Measurements from ENCODE around the gene OR8K5. TPM values are rescaled to one million over a fixed set of nuclear protein-coding genes. Genes with fewer than 3 reads are reported as not detected.

Gene OR8K5
- not detected for total RNA-seq

GRCh38 chr11:56160217-56160616 lies at the start of gene OR8K5:
Gene OR8K5, minus strand, starts transcription at chr11:56160317. Its CDS starts 0 bp downstream, at chr11:56160317.
- Histone ChIP-seq H3K27me3 (no peaks in the 10 kb centered on the region), H3K27ac (no peak within 1 kb of the TSS), H3K9me3 (peaks cover 1 to 3% of the 10 kb centered on the region in 2 donors), H3K36me3 (no peaks in the 10 kb centered on the region), H3K4me3 (no peak within 1 kb of the TSS), H3K4me1 (no peaks in the 10 kb centered on the region)
- intact Hi-C loops (cut with DNase I; ENCODE audit: low total_unique reads) = no loop called here
- TF ChIP-seq EP300 (IDR thresholded peaks at IDR 0.05; ENCODE audit: low read depth) = no peak
- no peak for TF ChIP-seq POLR2A (IDR thresholded peaks at IDR 0.05)
- no peak for TF ChIP-seq POLR2AphosphoS5 (IDR thresholded peaks at IDR 0.05)
- TF ChIP-seq CTCF (IDR thresholded peaks at IDR 0.05) = no peak
- no peak for DNase-seq
- in situ Hi-C loops (cut with MboI; ENCODE audit: low pct_ligation_motif_present in 1 of 4, low pct_unique_long_range_greater_than_20kb in 1 of 4, low sequenced_read_pairs in 3 of 4) = no loop called here
- WGBS, 2 donors (ENCODE audit: low coverage in 1 of 2) = 78 to 80% methylated on average over 2 to 3 of the region's 3 CpGs

- TF ChIP-seq EP300 (IDR thresholded peaks at IDR 0.05; ENCODE audit: low read depth) = no peak
- Histone ChIP-seq H3K27me3 (no peaks in the 10 kb centered on the region), H3K4me3 (no peak overlapping the region), H3K36me3 (no peaks in the 10 kb centered on the region), H3K27ac (no peak overlapping the region), H3K9me3 (no peaks in the 10 kb centered on the region), H3K4me1 (no peaks in the 10 kb centered on the region)
- no peak for DNase-seq
- intact Hi-C loops (cut with DNase I; ENCODE audit: low total_unique reads) = no loop called here
- WGBS, 2 donors (ENCODE audit: low coverage in 1 of 2) = 40 to 78% methylated on average over 1 of the region's 1 CpG
- in situ Hi-C loops (cut with MboI; ENCODE audit: low pct_ligation_motif_present in 1 of 4, low pct_unique_long_range_greater_than_20kb in 1 of 4, low sequenced_read_pairs in 3 of 4) = no loop called here
Observed at GRCh38 chr11:56207790-56208189, 47.7 kb upstream of the OR8K5 start.

- TF ChIP-seq POLR2A (IDR thresholded peaks at IDR 0.05) (no peak), EP300 (IDR thresholded peaks at IDR 0.05; ENCODE audit: low read depth) (no peak), POLR2AphosphoS5 (IDR thresholded peaks at IDR 0.05) (no peak), CTCF (IDR thresholded peaks at IDR 0.05) (no peak)
- Histone ChIP-seq H3K4me3 (no peak overlapping the region), H3K36me3 (no peaks in the 10 kb centered on the region), H3K9me3 (no peaks in the 10 kb centered on the region), H3K4me1 (no peaks in the 10 kb centered on the region), H3K27ac (no peak overlapping the region), H3K27me3 (no peaks in the 10 kb centered on the region)
- DNase-seq = no peak
- in situ Hi-C loops (cut with MboI; ENCODE audit: low pct_ligation_motif_present in 1 of 4, low pct_unique_long_range_greater_than_20kb in 1 of 4, low sequenced_read_pairs in 3 of 4) (no loop called here), intact Hi-C loops (cut with DNase I; ENCODE audit: low total_unique reads) (no loop called here)
- WGBS, 2 donors (ENCODE audit: low coverage in 1 of 2) = 58 to 72% methylated on average over 2 of the region's 2 CpGs
Observed at GRCh38 chr11:56197367-56197766, 37.2 kb upstream of the OR8K5 start.

- H3K27ac ChIP-seq = no peak overlapping the region
- in situ Hi-C loops (cut with MboI; ENCODE audit: low pct_ligation_motif_present in 1 of 4, low pct_unique_long_range_greater_than_20kb in 1 of 4, low sequenced_read_pairs in 3 of 4) = no loop called here
- TF ChIP-seq EP300 (IDR thresholded peaks at IDR 0.05; ENCODE audit: low read depth) = no peak
- intact Hi-C loops (cut with DNase I; ENCODE audit: low total_unique reads) = no loop called here
- H3K4me1 ChIP-seq = no peaks in the 10 kb centered on the region
- H3K27me3 ChIP-seq = no peaks in the 10 kb centered on the region
- WGBS, 2 donors (ENCODE audit: low coverage in 1 of 2) = 68 to 81% methylated on average over 3 of the region's 3 CpGs
- no peak for DNase-seq
- H3K9me3 ChIP-seq = no peaks in the 10 kb centered on the region
- H3K4me3 ChIP-seq = no peak overlapping the region
- no peaks in the 10 kb centered on the region for H3K36me3 ChIP-seq
Observed at GRCh38 chr11:56196705-56197104, 36.6 kb upstream of the OR8K5 start.

- intact Hi-C loops (cut with DNase I; ENCODE audit: low total_unique reads) = no loop called here
- DNase-seq = no peak
- Histone ChIP-seq H3K4me3 (no peak overlapping the region), H3K36me3 (no peaks in the 10 kb centered on the region), H3K4me1 (no peaks in the 10 kb centered on the region), H3K27me3 (no peaks in the 10 kb centered on the region), H3K9me3 (no peaks in the 10 kb centered on the region), H3K27ac (no peak overlapping the region)
- in situ Hi-C loops (cut with MboI; ENCODE audit: low pct_ligation_motif_present in 1 of 4, low pct_unique_long_range_greater_than_20kb in 1 of 4, low sequenced_read_pairs in 3 of 4) = no loop called here
- WGBS, 2 donors (ENCODE audit: low coverage in 1 of 2) = 88 to 95% methylated on average over 3 of the region's 3 CpGs
- no peak for TF ChIP-seq EP300 (IDR thresholded peaks at IDR 0.05; ENCODE audit: low read depth)
- TF ChIP-seq CTCF (IDR thresholded peaks at IDR 0.05) = no peak
- no peak for TF ChIP-seq POLR2AphosphoS5 (IDR thresholded peaks at IDR 0.05)
- TF ChIP-seq POLR2A (IDR thresholded peaks at IDR 0.05) = no peak
Observed at GRCh38 chr11:56188602-56189001, 28.5 kb upstream of the OR8K5 start.

Data from transverse colon (tissue), 4 donors.